Mucosa of stomach (tissue), 1 donor: ENCODE results near the gene NOMO2.
"Not testable (repeated sequence)": the region's sequence is repeated elsewhere in the genome, so short reads cannot be mapped to it uniquely, and the experiment has no call there.

Experiments used
- H3K27me3 ChIP-seq: one replicate; pipeline ENCODE4 v1.7.0; 2013; ENCODE audit warnings: mild to moderate bottlenecking, low read length; ENCODE audit not compliant: control insufficient read depth, insufficient read depth
- H3K36me3 ChIP-seq: one replicate; pipeline ENCODE4 v1.7.0; 2013; ENCODE audit warnings: low read length; ENCODE audit not compliant: control insufficient read depth, insufficient read depth
- H3K4me1 ChIP-seq: one replicate; pipeline ENCODE4 v1.7.0; 2013; ENCODE audit warnings: mild to moderate bottlenecking, low read length; ENCODE audit not compliant: control insufficient read depth, insufficient read depth
- H3K4me3 ChIP-seq: one replicate; pipeline ENCODE4 v1.7.0; 2013; ENCODE audit warnings: low read length
- H3K9ac ChIP-seq: one replicate; pipeline ENCODE4 v1.7.0; 2013; ENCODE audit warnings: mild to moderate bottlenecking, low read length, moderate library complexity
- H3K9me3 ChIP-seq: one replicate; pipeline ENCODE4 v1.7.0; 2013; ENCODE audit warnings: mild to moderate bottlenecking, low read length, moderate library complexity; ENCODE audit not compliant: control insufficient read depth
- donor health status: Pancreatic carcinoma.

NOMO2 gene

DNA sequence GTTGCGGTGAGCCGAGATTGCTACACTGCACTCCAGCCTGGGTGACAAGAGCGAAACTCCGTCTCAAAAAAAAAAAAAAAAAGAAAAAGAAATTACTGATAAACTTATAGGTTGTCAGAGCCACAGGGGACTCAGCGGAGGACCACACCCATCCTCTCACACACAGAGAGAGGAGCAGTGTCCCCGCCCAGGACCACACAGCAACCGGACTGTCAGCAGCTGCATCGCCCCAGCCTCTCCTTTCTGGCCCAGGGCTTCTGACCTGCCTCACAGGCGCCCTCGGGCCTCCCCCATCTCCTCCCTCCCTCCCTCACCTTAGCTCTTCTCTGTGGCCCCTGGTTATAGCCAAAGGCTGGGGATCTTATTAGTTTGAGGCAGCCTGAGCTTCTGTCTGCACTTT lies 27.9 kb upstream of the NOMO2 start:
- H3K9me3 ChIP-seq, H3K9ac ChIP-seq, H3K4me1 ChIP-seq, H3K27me3 ChIP-seq, H3K36me3 ChIP-seq, H3K4me3 ChIP-seq: not testable (repeated sequence)

GRCh38 chr16:18586560-18587540 lies 25.0 kb upstream of the NOMO2 start:
- H3K4me1 ChIP-seq, H3K9me3 ChIP-seq, H3K36me3 ChIP-seq, H3K27me3 ChIP-seq, H3K4me3 ChIP-seq, H3K9ac ChIP-seq: not testable (repeated sequence)

DNA sequence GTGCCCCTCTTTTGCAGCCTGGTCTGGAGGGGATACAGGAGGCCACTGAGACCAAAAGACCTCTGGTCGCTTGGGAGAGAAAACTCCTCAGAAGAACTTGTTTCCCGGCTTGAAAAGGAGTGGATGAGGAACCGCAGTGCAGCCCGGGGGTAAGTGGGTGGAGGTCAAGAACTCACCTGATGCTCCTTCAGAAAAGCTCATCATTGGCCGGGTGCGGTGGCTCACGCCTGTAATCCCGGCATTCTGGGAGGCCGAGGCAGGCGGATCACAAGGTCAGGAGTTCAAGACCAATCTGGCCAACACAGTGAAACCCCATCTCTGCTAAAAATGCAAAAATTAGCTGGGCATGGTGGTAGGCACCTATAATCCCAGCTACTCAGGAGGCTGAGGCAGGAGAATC lies 23.9 kb upstream of the NOMO2 start:
- not testable (repeated sequence) for H3K36me3 ChIP-seq, H3K4me3 ChIP-seq, H3K9me3 ChIP-seq, H3K4me1 ChIP-seq, H3K27me3 ChIP-seq, H3K9ac ChIP-seq

DNA sequence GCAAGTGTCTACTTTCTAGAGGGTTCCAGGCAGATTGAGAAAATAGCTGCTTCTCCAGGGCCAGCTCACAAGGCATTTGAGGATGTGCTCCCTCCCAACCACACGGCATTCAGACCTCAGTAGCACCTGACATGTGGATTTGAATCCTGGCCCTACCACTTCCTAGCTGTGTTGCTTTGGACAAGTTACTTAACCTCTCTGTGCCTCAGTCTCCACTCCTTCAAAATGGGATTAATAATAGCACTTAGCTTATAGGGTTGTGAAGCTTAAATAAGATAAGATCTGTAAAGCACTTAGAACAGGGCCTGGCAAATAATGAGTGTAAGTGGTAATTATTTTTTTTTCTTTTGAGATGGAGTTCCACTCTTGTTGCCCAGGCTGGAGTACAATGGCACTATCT lies 21.0 kb upstream of the NOMO2 start:
- Histone ChIP-seq H3K9me3 (no peaks in the 10 kb centered on the region), H3K36me3 (no peaks in the 10 kb centered on the region), H3K9ac (no peak overlapping the region), H3K4me1 (no peaks in the 10 kb centered on the region), H3K4me3 (no peak overlapping the region), H3K27me3 (no peaks in the 10 kb centered on the region)

DNA sequence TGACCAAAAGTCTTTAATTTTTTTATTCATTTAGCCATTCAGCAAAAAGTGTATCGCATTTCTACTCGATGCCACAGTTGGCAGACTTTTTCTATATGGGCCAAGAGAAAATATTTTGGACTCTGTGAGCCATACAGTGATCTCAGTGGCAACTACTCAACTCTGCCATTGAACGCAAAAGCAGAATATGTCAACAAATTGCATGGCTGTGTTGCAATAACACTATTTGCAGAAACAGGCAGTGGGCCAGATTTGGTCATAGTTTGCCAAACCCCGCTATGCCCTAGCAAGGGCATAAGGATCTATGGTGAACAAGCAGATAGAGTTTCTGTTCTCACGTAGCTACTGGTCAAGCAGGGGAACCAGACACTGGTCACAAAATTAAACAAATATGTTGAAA lies 18.5 kb upstream of the NOMO2 start:
- H3K27me3 ChIP-seq, H3K9ac ChIP-seq, H3K4me3 ChIP-seq, H3K4me1 ChIP-seq, H3K9me3 ChIP-seq, H3K36me3 ChIP-seq: not testable (repeated sequence)

GRCh38 chr16:18579261-18579660 lies 17.4 kb upstream of the NOMO2 start:
- H3K9ac ChIP-seq, H3K9me3 ChIP-seq, H3K27me3 ChIP-seq, H3K4me3 ChIP-seq, H3K4me1 ChIP-seq, H3K36me3 ChIP-seq: not testable (repeated sequence)

DNA sequence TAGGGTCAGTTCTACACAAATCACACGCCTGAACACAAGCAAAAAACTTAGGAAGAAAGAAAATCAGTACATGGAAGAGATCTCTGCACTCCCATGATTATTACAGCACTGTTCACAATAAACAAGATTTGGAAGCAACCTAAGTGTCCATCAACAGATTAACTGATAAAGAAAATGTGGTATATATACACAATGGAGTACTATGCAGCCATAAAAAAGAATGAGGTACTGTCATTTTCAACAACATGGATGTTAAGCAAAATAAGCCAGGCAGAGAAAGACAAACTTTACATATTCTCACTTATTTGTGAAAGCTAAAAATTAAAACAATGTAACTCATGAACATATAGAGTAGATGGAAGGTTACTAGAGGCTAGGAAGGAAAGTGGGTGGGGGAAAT lies 16.0 kb upstream of the NOMO2 start:
- H3K9me3 ChIP-seq, H3K4me1 ChIP-seq, H3K4me3 ChIP-seq, H3K9ac ChIP-seq, H3K36me3 ChIP-seq, H3K27me3 ChIP-seq: not testable (repeated sequence)

GRCh38 chr16:18575945-18576344 lies 14.0 kb upstream of the NOMO2 start:
- H3K36me3 ChIP-seq, H3K9ac ChIP-seq, H3K4me1 ChIP-seq: not testable (repeated sequence)

GRCh38 chr16:18575298-18575917 lies 13.5 kb upstream of the NOMO2 start:
- H3K27me3 ChIP-seq, H3K9me3 ChIP-seq, H3K4me1 ChIP-seq, H3K9ac ChIP-seq, H3K36me3 ChIP-seq, H3K4me3 ChIP-seq: not testable (repeated sequence)

More at GRCh38 chr16:18575945-18576344, 14.0 kb upstream of the NOMO2 start:
- H3K4me3 ChIP-seq, H3K27me3 ChIP-seq, H3K9me3 ChIP-seq: not testable (repeated sequence)

GRCh38 chr16:18573887-18574286 lies 12.0 kb upstream of the NOMO2 start:
- not testable (repeated sequence) for H3K36me3 ChIP-seq, H3K9ac ChIP-seq, H3K4me3 ChIP-seq, H3K27me3 ChIP-seq, H3K4me1 ChIP-seq, H3K9me3 ChIP-seq

DNA sequence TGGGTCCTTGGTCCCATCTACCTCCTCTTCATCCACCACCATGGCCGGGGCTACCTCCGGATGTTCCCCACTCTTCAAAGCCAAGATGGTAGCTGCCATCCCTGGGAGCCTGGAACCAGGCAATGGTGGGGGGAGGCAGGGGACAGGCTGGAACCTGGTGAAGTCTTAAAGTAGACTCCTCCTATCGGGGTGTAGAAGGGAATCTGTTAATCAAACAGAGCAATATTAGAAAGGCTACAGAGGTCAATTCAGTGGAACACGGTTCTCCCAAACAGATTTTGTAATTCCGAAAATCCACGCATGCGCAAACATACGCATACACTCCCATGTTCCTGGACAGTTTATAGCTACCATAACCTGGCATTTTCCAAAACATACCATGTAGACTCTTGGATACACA lies 11.1 kb upstream of the NOMO2 start:
- H3K4me1 ChIP-seq, H3K9ac ChIP-seq: not testable (repeated sequence)

DNA sequence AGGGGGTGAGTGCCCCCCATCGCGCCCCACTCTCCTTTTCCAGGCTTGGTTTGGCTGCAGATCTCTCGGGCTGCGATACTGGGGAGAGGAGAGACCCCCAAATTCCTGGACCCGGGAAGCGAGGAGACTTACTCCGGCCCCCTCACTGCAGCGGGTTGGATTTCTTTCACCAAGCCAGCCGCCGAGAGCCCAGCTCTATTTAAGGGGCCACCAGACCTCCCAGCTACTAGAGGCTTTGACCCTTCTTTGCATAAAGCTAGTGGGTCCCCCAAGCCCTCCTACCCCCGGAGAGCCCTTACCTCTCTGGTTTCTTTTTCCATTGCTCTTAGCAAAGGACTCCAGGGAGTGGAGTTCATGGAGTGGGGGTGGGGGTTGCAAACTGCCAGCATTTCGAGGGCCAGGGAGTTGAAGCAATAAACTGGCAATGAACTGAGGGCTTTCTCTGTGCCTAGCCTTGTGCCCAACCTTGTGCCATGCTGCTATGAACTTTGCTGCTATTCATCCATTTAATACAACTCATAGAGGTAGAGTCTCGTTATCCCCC lies 9.5 kb upstream of the NOMO2 start:
- not testable (repeated sequence) for H3K36me3 ChIP-seq, H3K27me3 ChIP-seq, H3K9ac ChIP-seq, H3K9me3 ChIP-seq, H3K4me1 ChIP-seq, H3K4me3 ChIP-seq

More for the DNA sequence above, 11.1 kb upstream of the NOMO2 start:
- not testable (repeated sequence) for H3K27me3 ChIP-seq, H3K36me3 ChIP-seq, H3K9me3 ChIP-seq, H3K4me3 ChIP-seq
